LoVo (cell line): ENCODE measurements around the gene HSPA4.

Experiments
- DNase-seq: peaks from one replicate; pipeline ENCODE4 v3.0.0-alpha.2; 2016; ENCODE audit warnings: low spot score

The HSPA4 gene

GRCh38 chr5:133106343-133106742 is 54.5 kb downstream of the HSPA4 start:
- no peak for DNase-seq

GRCh38 chr5:133106761-133107572 is 55.2 kb downstream of the HSPA4 start:
- no peak for DNase-seq

GRCh38 chr5:133108481-133108921 is 56.7 kb downstream of the HSPA4 start:
- no peak for DNase-seq

GRCh38 chr5:133109655-133110483 is 58.1 kb downstream of the HSPA4 start:
- DNase-seq, result no peak

- no peak for DNase-seq
Observed at GRCh38 chr5:133110709-133111108, 58.9 kb downstream of the HSPA4 start.

- DNase-seq, result peak; percentile 88
Observed at GRCh38 chr5:133111299-133111698, 59.5 kb downstream of the HSPA4 start.

GRCh38 chr5:133112026-133112660 is 60.3 kb downstream of the HSPA4 start:
- DNase-seq, result no peak

- no peak for DNase-seq
Observed at GRCh38 chr5:133113331-133114061, 61.7 kb downstream of the HSPA4 start.

- no peak for DNase-seq
Observed at GRCh38 chr5:133114166-133114932, 62.5 kb downstream of the HSPA4 start.

- no peak for DNase-seq
Observed at GRCh38 chr5:133114933-133115310, 63.1 kb downstream of the HSPA4 start.

- no peak for DNase-seq
Observed at GRCh38 chr5:133116601-133117000, 64.8 kb downstream of the HSPA4 start.

GRCh38 chr5:133117166-133117911 is 65.5 kb downstream of the HSPA4 start:
- no peak for DNase-seq

GRCh38 chr5:133117912-133118445 is 66.2 kb downstream of the HSPA4 start:
- DNase-seq, result no peak

GRCh38 chr5:133118741-133119140 is 66.9 kb downstream of the HSPA4 start:
- DNase-seq, result no peak

GRCh38 chr5:133119233-133119711 is 67.5 kb downstream of the HSPA4 start:
- no peak for DNase-seq

GRCh38 chr5:133120156-133120750 is 68.4 kb downstream of the HSPA4 start:
- no peak for DNase-seq

- DNase-seq, result no peak
Observed at GRCh38 chr5:133121080-133121479, 69.3 kb downstream of the HSPA4 start.

GRCh38 chr5:133121611-133122150 is 69.9 kb downstream of the HSPA4 start:
- no peak for DNase-seq

- no peak for DNase-seq
Observed at GRCh38 chr5:133122711-133123110, 70.9 kb downstream of the HSPA4 start.
